22Rv1 (cell line): ENCODE data around the gene NUP93.

Experiments used
- CTCF ChIP-seq: fragments of 450-650 bp; IDR thresholded peaks from 2 replicates; pipeline ENCODE4 v1.5.1; 2017; ENCODE audit warnings: mild to moderate bottlenecking
- ZFX ChIP-seq: fragments of 450-650 bp; IDR thresholded peaks from 2 replicates; pipeline ENCODE4 v1.6.1; 2017; ENCODE audit warnings: antibody characterized with exemption, borderline replicate concordance

- no peak for TF ChIP-seq CTCF
- TF ChIP-seq ZFX, result no peak
These were observed 46.3 kb upstream of the NUP93 start for GRCh38 chr16:56683424-56684172.
